Activated CD4-positive, alpha-beta T cell treated with anti-CD3 and anti-CD28 coated beads for 1 hour (primary cell): ENCODE data around the gene ACVR1.
"Not testable (repeated sequence)": the region's sequence is repeated elsewhere in the genome, so short reads cannot be mapped to it uniquely, and the experiment has no call there.

ENCODE experiments used
- DNase-seq: peaks from one replicate; pipeline ENCODE4 v3.0.0-alpha.2; 2020

The ACVR1 gene

DNA sequence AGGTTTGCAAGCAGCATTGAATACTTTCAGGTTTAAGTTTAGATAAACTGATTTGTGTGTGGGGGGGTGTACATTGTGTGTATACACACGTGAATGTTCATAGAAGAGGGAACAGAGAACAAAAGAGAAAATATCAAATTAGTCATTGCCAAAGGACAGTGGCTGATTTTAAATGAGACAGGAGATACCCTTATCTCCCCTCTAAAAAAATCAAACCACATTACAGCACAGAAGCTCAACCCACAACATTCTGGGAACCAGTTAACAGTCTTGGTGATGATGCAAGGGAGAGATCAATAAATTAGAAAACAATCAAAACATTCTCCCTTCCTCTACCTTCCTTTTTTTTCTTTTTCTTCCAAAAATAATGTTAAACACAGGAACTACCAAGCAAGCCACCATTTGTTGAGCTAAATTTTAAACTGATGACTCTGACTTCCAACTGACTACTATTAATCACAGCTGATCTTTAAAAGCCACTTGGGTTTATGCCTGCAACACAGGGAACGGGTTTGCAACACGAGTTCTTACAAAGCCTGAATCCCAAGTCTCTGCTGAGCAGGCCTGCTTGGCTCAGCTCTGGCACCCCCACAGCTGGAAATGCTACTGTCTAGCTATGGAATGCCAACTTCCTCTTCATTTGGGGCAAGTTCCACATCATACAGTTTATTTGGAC lies 128.3 kb downstream of the ACVR1 start:
- DNase-seq = no peak

DNA sequence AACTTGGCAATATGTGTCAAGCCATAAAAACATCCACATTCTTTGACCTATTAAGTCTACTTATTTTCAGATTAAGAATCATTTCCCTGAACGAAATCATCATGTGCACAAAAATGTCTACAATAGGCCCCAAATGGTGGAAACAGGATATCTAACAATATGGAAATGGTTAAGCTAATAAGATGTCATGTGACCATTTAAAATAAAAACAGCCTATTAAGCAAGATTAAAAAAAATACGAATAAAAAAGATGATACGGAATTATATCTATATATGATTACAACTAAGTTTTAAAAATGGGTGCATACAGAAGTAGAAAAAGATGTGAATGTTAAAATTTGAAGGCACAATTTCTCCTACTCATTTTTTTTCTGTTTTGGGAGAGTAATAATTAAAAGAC lies 128.8 kb downstream of the ACVR1 start:
- DNase-seq = no peak

GRCh38 chr2:157746234-157746950 lies 129.7 kb downstream of the ACVR1 start:
- no peak for DNase-seq

- no peak for DNase-seq
These were observed 131.5 kb downstream of the ACVR1 start for GRCh38 chr2:157744571-157745076.

GRCh38 chr2:157743051-157743450 lies 133.1 kb downstream of the ACVR1 start:
- no peak for DNase-seq

GRCh38 chr2:157741819-157742484 lies 134.2 kb downstream of the ACVR1 start:
- DNase-seq = no peak

DNA sequence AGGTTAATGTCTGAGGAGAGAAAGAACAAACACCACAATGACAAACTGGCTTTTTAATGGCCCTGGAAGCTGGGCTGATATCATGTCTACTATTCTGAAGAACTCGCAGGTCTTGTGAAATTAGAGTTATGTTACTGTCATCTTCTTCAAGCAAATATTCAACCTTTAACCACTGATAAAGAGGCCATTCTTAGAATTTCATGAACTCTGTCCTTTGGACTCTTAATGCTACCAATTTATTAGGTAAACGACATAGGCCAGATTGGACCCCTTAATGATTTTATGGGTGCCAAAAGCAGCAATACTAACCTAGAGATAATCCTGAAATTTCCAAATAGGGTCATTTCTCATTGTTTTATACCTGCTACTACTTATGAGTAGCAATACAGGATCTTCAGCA lies 138.5 kb downstream of the ACVR1 start:
- no peak for DNase-seq

DNA sequence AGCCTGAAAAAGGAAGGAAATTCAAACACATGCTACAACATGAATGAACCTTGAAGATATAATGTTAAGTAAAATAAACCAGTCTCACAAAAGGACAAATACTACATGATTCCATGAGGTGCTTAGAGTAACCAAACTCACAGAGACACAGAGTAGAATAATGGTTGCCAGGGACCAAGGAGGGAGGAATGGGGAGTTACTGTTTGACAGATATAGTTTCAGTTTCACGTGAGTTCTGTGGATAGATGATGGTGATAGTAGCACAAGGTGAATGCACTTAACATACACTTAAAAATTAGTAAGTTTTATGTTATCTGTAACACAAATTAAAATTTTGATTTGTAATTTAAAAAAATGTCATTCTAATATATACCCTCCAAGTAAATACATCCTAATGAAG lies 140.6 kb downstream of the ACVR1 start:
- no peak for DNase-seq

- no peak for DNase-seq
These were observed 142.9 kb downstream of the ACVR1 start for GRCh38 chr2:157733263-157733662.

DNA sequence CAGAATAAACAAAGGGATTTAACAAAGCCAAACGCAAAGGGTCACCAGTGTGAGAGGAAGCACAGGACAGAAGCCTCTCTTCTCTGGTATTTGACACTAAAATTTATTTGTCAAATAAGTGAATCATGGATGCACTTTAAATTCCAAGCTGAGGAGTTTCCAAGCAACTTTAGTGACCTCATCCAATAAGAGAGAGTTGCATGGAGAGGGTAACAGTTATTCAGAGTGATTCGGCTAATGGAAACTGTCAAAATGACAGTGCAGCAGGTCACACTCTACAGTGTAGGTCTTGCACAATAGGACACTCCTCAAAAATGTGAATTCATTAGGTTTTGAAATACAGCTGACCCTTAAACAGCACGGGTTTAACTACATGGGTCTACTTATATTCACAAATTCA lies 143.5 kb downstream of the ACVR1 start:
- no peak for DNase-seq

GRCh38 chr2:157727693-157728092 lies 148.4 kb downstream of the ACVR1 start:
- no peak for DNase-seq

DNA sequence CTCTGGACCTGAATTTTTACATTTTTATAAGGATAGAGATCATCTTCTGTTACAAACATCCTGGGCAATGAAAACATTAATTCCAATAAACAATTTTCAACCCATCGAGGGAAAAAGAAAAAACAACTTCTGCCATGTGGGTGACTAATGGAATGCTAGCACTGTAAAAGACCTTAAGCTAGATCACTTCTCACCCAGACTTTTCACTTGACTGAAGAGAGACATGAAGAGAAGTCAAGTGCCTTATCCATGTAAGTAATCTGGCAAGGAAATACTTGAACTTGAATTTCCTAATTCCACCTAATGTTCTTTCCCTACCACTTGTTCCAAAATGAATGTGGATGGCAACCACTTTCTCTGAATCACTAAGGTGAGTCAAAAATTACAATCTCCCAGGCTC lies 149.2 kb downstream of the ACVR1 start:
- DNase-seq = no peak

DNA sequence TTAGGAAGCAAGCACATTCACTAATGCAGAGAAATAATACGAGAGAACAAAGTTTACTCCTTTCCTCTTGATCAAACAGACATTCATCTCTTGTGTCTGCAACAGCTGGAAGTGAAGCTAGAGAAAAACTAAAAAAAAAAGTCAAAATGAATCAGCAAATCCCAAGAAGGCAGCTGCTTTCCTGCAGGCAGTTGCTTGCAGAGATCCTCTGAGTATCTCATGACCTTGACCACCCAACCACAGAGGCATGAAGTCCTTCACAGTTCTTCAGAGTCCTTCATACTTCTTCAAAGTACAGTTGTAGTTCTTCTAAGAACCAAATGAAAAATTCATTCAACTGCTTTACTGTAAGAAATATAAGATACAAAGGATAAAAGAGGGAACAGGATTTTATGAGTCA lies 150.3 kb downstream of the ACVR1 start:
- DNase-seq = no peak

GRCh38 chr2:157722580-157723234 lies 153.4 kb downstream of the ACVR1 start:
- DNase-seq = no peak

GRCh38 chr2:157720504-157720903 lies 155.6 kb downstream of the ACVR1 start:
- DNase-seq = no peak

GRCh38 chr2:157704653-157705052 lies 171.5 kb downstream of the ACVR1 start:
- not testable (repeated sequence) for DNase-seq

DNA sequence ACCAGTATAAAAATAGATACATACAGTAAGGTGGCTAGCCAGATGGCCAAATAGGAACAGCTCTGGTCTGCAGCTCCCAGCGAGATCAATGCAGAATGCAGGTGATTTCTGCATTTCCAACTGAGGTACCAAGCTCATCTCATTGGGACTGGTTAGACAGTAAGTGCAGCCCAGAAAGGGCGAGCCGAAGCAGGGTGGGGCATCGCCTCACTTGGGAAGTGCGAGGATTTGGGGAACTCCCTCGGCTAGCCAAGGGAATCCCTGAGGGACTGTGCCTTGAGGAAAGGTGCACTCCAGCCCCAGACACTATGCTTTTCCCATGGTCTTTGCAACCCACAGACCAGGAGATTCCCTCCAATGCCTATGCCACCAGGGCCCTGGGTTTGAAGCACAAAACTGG lies 172.0 kb downstream of the ACVR1 start:
- not testable (repeated sequence) for DNase-seq

DNA sequence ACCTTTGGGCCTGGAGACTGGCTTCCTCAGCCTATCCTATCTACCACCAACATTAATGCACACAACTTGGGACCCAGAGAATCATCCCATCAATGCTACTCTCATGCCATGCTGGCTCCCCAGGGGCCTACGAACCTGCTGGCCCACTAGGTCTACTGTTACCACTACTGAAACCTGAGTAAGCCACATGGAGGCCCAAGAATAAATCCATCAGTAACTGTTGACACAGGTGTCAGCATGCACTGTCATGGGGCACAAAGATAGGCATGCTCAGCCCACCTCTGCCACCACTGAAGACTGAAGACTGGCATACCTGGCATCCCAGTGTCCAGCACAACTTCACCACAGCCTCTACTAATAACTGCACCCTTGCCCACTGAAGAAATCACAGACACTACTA lies 176.3 kb downstream of the ACVR1 start:
- no peak for DNase-seq

DNA sequence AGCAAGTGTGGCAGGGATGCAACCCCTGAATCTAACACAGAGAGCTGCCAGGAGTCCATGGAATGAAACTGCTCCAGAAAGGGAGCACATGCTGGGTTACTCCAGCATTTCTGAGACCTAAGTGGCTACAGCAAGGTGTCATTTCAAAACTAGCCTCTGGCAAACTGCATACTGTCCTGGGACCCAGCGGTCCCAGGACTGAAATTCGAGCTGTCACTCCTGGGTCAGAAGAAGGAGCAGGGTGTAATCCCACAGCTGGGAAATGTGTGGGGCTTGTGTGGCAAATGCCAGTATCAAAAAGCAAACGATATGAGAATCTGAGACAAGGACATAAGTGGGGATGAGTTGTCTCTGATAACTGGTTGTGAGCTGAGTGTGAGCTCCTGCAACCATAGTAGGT lies 177.1 kb downstream of the ACVR1 start:
- DNase-seq = no peak

- DNase-seq = no peak
These were observed 177.7 kb downstream of the ACVR1 start for GRCh38 chr2:157698430-157698829.

DNA sequence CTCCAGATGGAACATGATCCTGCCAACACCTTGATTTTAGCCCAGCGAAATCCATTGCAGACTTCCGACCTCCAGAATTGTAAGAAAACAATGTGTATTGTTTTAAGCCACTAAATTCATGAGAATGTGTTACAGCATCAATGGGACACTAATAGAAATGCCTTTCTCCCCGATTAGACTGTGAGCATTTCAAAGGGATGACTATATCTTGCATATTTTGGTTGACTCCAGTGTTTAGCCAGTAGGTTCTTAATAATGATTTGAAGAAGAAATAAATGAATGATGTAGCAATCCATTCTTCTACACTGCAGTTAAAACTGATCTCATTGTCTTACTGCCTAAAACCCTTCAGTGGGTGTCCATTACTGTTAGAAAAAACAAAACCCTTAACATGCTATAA lies 180.1 kb downstream of the ACVR1 start:
- DNase-seq = no peak

DNA sequence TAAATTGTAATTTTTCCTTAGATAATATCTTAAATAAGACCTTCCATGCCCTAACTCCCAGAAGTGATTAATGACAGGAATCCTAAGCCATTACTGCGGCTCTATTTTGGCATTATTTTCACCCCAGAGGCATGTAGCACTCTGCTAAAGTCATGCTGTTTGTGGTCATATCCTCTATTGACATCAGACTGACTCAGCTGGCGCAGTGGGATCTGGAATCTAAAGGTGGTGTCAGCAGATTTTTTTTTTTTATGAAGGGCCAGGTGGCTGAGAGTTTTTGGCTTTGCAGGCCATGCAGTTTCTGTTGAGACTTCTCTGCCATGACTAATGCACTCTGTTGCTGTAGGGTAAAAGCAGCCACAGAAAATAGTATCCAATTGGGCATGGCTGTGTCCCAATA lies 183.4 kb downstream of the ACVR1 start:
- DNase-seq = no peak

DNA sequence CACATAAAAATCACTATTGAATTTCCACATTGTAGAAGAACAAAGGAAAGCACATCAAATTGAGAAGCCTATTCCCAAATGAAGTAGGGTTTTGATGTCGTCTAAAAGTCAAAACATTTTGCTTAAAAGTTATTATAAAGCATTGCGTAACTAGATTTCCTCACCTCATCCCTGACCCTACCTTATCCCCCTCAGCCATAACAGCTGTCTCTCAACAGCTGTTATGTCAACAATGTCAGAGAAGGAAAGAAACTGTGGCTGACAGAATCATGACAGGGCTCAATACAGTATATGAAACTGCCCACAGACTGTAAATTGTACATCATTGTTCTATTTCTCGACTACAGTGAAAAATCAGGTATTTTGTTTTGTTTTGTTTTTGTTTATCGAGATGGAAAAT lies 184.4 kb downstream of the ACVR1 start:
- DNase-seq = no peak

- DNase-seq = no peak
These were observed 185.0 kb downstream of the ACVR1 start for GRCh38 chr2:157691131-157691530.
